Upper lobe of left lung (tissue), 6 donors: ENCODE measurements around the gene EFCC1. TPM values are rescaled to one million over a fixed set of nuclear protein-coding genes. Genes with fewer than 3 reads are reported as not detected.

ENCODE experiments used
- ATAC-seq, 2 donors: fragments of 200-7000 bp; cut with Tn5 transposase; one replicate each; pipeline ENCODE4 v1.9.1; 2022; ENCODE audit warnings: mild to moderate bottlenecking in 2 of 2, moderate library complexity in 2 of 2; ENCODE audit not compliant: low FRiP score in 2 of 2
- DNase-seq, 2 donors: peaks; one replicate each; pipeline ENCODE4 v3.0.0-alpha.2; 2019 to 2020
- H3K27ac ChIP-seq, 4 donors: fragments of 200-600 bp; sonication (generic); one replicate each; pipeline ENCODE4 v1.5.1; 2016 to 2019
- H3K27me3 ChIP-seq, 4 donors: fragments of 200-600 bp; sonication (generic); one replicate each; pipeline ENCODE4 v1.5.1; 2017 to 2019
- H3K36me3 ChIP-seq, 4 donors: fragments of 200-600 bp; sonication (generic); one replicate each; pipeline ENCODE4 v1.5.1; 2016 to 2019
- H3K4me1 ChIP-seq, 4 donors: fragments of 200-600 bp; sonication (generic); one replicate each; pipeline ENCODE4 v1.5.1; 2018 to 2019
- H3K4me3 ChIP-seq, 4 donors: fragments of 200-600 bp; sonication (generic); one replicate each; pipeline ENCODE4 v1.5.1; 2017 to 2019; ENCODE audit warnings: mild to moderate bottlenecking in 2 of 4, moderate library complexity in 1 of 4
- H3K9me3 ChIP-seq, 4 donors: fragments of 200-600 bp; sonication (generic); one replicate each; pipeline ENCODE4 v1.5.1; 2018 to 2019
- EP300 ChIP-seq, 4 donors: sonication (generic); formaldehyde crosslinking; IDR thresholded peaks; one replicate each; pipeline ENCODE4 v1.5.1; 2017; ENCODE audit warnings: antibody characterized with exemption in 4 of 4, control low read depth in 2 of 4
- POLR2A ChIP-seq, 4 donors: fragments of 450-650 bp; IDR thresholded peaks; one replicate each; pipeline ENCODE4 v1.5.1; 2016 to 2017; ENCODE audit warnings: antibody characterized with exemption in 4 of 4, mild to moderate bottlenecking in 2 of 4
- POLR2AphosphoS5 ChIP-seq, 2 donors: sonication (generic); formaldehyde crosslinking; IDR thresholded peaks; one replicate each; pipeline ENCODE4 v1.5.1; 2017; ENCODE audit warnings: antibody characterized with exemption in 2 of 2
- WGBS, 2 donors: methylation state at CpG; one replicate each; pipeline ENCODE4 v1.1.5; 2017 to 2018; 5-methylcytosine and 5-hydroxymethylcytosine counted together
- total RNA-seq, 6 donors: library from RNA; depleted of rRNA in 4 of 6; stranded (reverse); fragments of >200 nt in 4 of 6; gene quantifications; one replicate each; pipeline versions ENCODE4 v1.1.0 to v1.2.1, GENCODE V29; 2016 to 2021
- TF ChIP-seq, protein P1 (sequence below), 6 experiments: fragments of 450-650 bp in 4 of 6; fragments of 200-600 bp in 2 of 6; sonication (generic) in 2 of 6; IDR thresholded peaks; one replicate each; pipeline ENCODE4 v1.5.1; 2016 to 2019; ENCODE audit warnings: antibody characterized with exemption in 6 of 6
- donor health status: DM: no; HTN: no; CAD: no; lungs with moderate emphysema.
- donor health status: DM: no; HTN: yes; CAD: no; lungs with severe emphysema.

EFCC1 gene
- total RNA-seq, 6 donors from 2014 or later, result 3.1 to 20.6 (median 11.4) TPM

DNA sequence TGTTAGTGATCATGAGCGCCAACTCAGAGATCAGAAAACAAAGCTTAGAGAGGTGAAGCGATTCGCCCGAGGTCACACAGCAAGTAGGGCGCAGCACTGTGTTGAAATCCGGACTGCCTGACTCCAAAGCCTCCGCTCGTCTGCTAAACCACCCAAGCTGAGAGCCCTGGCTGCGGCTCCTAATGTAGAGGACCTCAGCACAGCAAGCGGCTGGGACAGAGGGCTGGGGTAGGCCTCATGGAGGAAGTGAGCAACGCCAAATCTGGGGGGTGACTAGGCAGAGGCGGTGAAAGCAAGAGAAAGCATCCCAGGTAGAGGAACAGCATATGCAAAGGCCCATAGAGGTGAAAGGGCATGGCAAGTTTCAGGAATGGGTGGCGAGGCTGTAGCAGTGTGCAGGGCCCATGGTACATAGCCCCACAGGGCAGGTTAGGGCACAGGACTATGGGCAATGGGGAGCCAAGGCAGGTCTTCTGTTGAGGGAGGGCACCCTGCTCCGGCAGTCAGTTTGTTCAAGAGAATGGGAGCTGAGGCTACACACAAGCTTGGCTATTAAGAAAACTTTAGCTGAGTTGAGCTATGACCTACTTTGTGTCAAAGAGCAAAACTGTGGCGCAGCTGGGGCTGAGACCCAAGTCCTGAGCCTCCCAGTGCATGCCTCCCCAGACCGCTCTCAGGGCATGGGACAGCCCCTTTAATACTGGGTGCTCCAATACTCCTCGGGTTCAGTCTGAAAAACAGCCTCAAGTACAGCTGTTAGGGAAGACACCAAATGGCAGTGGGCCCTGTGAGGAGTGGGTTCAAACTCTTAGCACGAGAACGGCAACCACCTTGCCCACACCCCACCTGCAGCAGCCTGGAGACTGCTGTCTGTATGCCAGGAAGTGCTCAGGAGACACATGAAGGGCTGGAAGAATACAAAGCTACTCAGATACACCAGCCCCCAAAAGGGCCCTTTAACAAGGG lies 6.2 kb upstream of the EFCC1 start:
- Histone ChIP-seq H3K27me3 (no peaks in the 10 kb centered on the region), H3K4me1 (peaks cover 14 to 25% (median 16%) of the 10 kb centered on the region in 4 donors), H3K36me3 (no peaks in the 10 kb centered on the region), H3K4me3 (peak overlapping the region in 1 of 4 donors; percentile 50), H3K9me3 (no peaks in the 10 kb centered on the region), H3K27ac (no peak overlapping the region)
- no peak for DNase-seq
- no peak for ATAC-seq
- TF ChIP-seq POLR2A (IDR thresholded peaks at IDR 0.05) (no peak), POLR2AphosphoS5 (IDR thresholded peaks at IDR 0.05) (no peak), EP300 (IDR thresholded peaks at IDR 0.05) (no peak)
- 75 to 78% methylated on average over 14 to 19 of the region's 19 CpGs for WGBS, 2 donors

DNA sequence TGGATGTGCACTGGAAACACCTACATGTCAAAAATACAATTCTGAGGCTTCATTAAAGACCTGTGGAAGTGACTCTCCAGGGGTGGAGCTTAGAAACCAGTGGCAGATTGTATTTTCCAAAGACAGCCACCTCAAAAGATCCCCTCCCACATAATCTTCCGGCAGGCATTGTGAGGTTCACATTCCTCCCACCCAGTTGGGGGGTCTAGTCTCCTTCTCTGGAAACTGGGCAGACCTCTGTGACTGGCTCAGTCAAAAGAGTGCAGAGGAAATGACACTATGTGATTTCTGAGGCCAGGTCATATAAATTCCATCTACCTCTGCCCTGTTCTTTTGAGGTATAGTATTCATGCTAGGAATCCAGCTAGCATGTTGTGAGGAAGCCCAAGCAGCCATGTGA lies 5.4 kb upstream of the EFCC1 start:
- Histone ChIP-seq H3K27me3 (peaks cover 0 to 1% (median under 1%) of the 10 kb centered on the region in 4 donors), H3K27ac (no peak overlapping the region), H3K36me3 (no peaks in the 10 kb centered on the region), H3K9me3 (no peaks in the 10 kb centered on the region), H3K4me3 (no peak overlapping the region), H3K4me1 (peaks cover 14 to 28% (median 20%) of the 10 kb centered on the region in 4 donors)
- DNase-seq (no peak), ATAC-seq (no peak)
- no peak for TF ChIP-seq POLR2AphosphoS5 (IDR thresholded peaks at IDR 0.05)
- no peak for TF ChIP-seq POLR2A (IDR thresholded peaks at IDR 0.05)
- TF ChIP-seq, protein P1, sequence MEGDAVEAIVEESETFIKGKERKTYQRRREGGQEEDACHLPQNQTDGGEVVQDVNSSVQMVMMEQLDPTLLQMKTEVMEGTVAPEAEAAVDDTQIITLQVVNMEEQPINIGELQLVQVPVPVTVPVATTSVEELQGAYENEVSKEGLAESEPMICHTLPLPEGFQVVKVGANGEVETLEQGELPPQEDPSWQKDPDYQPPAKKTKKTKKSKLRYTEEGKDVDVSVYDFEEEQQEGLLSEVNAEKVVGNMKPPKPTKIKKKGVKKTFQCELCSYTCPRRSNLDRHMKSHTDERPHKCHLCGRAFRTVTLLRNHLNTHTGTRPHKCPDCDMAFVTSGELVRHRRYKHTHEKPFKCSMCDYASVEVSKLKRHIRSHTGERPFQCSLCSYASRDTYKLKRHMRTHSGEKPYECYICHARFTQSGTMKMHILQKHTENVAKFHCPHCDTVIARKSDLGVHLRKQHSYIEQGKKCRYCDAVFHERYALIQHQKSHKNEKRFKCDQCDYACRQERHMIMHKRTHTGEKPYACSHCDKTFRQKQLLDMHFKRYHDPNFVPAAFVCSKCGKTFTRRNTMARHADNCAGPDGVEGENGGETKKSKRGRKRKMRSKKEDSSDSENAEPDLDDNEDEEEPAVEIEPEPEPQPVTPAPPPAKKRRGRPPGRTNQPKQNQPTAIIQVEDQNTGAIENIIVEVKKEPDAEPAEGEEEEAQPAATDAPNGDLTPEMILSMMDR (IDR thresholded peaks at IDR 0.05), result no peak
- no peak for TF ChIP-seq EP300 (IDR thresholded peaks at IDR 0.05)
- 94% methylated on average over 1 of the region's 1 CpG; no CpG with 5 or more reads in 1 of the 2 donors for WGBS, 2 donors

DNA sequence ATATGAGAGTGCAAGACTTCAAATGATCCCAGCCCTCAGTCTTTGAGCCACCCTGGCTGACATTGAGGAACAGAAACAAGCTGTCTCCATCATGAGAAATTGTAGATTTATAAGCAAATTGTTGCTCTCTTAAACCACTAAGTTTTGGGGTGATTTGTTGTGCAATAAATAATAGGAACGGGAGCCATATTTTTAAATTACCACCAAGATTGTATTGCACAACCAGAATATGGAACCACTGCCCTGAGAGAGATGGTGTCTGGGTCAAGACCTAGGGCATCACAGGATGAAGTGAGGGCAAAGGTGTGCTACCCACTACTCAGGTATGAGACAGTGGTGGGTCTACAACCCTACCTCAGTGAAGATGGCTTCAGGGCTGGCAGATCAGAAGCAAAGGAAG lies 4.9 kb upstream of the EFCC1 start:
- peaks cover 14 to 32% (median 25%) of the 10 kb centered on the region in 4 donors for H3K4me1 ChIP-seq
- 64% methylated on average over 1 of the region's 1 CpG for WGBS, 2 donors
- H3K4me3 ChIP-seq, result no peak overlapping the region
- H3K9me3 ChIP-seq, result no peaks in the 10 kb centered on the region
- no peak for DNase-seq
- no peaks in the 10 kb centered on the region for H3K36me3 ChIP-seq
- H3K27ac ChIP-seq, result no peak overlapping the region
- H3K27me3 ChIP-seq, result peaks cover 0 to 6% (median 2%) of the 10 kb centered on the region in 4 donors
- no peak for ATAC-seq
- TF ChIP-seq, protein P1 (IDR thresholded peaks at IDR 0.05), result no peak
- no peak for TF ChIP-seq EP300 (IDR thresholded peaks at IDR 0.05)
- no peak for TF ChIP-seq POLR2AphosphoS5 (IDR thresholded peaks at IDR 0.05)
- TF ChIP-seq POLR2A (IDR thresholded peaks at IDR 0.05), result no peak

DNA sequence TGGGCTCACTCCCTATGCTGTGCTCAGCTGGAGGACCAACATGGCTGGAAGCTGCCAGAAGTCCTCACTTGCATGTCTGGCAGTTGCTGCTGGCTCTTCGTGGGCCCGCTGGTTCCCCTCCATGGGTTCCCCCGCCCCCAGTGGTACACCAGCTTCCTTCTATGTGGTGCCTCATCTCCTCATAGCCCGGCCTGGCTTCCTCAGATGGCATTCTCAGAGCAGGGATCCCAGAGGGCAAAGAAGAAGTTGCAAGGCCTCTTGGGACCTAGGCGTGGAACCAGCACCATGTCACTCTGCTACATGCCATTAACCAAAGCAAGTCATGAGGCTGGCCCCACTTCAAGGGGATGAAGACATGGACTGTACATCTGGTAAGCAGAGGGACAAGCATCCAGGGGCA lies 4.4 kb upstream of the EFCC1 start:
- H3K27ac ChIP-seq, result no peak overlapping the region
- ATAC-seq (no peak), DNase-seq (no peak)

More for the DNA sequence above, 4.4 kb upstream of the EFCC1 start:
- no peaks in the 10 kb centered on the region for H3K9me3 ChIP-seq
- H3K27me3 ChIP-seq, result peaks cover 0 to 9% (median 6%) of the 10 kb centered on the region in 4 donors
- WGBS, 2 donors, result 60 to 73% methylated on average over 3 to 5 of the region's 5 CpGs
- peaks cover 17 to 38% (median 29%) of the 10 kb centered on the region in 4 donors for H3K4me1 ChIP-seq
- no peak overlapping the region for H3K4me3 ChIP-seq
- TF ChIP-seq EP300 (IDR thresholded peaks at IDR 0.05) (no peak), POLR2AphosphoS5 (IDR thresholded peaks at IDR 0.05) (no peak), POLR2A (IDR thresholded peaks at IDR 0.05) (no peak)
- TF ChIP-seq, protein P1 (IDR thresholded peaks at IDR 0.05), result no peak
- no peaks in the 10 kb centered on the region for H3K36me3 ChIP-seq
